Measurements from ENCODE around the gene VANGL2.

VANGL2 gene

DNA sequence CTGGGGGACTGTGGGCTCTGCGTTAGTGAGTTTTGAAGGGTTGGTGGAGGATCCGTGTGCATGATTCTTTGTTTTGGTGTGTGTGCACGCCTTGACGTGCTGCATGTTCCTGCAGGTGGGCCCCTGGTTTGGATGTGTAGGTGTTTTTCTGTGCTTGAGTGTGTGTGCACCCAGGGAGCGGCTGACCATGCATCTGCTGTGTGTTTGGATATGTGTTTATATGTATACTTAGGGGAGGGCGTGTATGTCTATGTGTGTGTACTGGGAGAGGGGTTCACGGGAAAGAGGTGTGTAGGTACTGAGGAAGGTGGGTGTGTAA, 1.1 kb downstream of the VANGL2 start:
- DNase-seq (ENCODE audit: low read depth, low spot score) = no peak
- no peak overlapping the region for H3K4me3 ChIP-seq (ENCODE audit: low read length)

DNA sequence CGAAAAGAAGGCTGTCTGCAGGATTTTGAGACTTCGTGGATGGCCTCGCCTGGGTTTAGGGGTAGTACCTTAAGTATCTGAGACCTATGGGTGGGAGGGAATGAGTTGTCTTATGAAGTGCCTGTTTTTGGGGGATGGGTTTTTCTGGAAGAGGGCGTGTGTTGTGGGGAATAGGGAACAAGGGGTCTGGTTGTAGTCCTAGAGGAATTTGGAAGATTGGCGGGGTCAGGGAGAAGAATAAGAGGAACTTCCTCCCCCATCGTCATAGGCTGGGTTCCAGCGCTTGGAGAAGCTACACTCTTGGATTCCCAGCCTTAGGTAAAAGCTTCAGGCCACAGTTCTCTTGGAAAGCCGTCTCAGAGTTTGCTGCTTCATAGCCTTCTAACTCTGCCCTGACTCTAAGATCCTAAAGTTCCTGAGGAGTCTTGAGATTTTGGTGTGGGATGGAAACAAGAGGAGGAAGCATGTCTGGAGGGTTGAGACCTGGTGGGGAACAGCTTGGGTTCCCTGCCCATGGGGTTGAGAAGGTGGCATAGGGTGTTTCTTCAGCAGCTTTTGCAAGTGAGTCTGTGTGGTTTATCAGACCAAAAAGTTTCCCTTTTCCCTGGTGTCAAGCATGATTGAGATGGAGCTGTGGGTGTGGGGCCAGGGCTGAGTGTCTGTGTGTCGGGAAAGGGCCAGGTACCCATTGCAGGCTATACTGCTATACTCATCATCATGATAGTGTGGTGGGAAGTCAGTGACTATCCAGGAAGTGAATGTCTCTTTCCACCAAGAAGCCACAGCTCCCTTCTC, 1.8 kb downstream of the VANGL2 start:
- H3K4me3 ChIP-seq (ENCODE audit: low read length) = no peak overlapping the region
- no peak for DNase-seq (ENCODE audit: low read depth, low spot score)

DNA sequence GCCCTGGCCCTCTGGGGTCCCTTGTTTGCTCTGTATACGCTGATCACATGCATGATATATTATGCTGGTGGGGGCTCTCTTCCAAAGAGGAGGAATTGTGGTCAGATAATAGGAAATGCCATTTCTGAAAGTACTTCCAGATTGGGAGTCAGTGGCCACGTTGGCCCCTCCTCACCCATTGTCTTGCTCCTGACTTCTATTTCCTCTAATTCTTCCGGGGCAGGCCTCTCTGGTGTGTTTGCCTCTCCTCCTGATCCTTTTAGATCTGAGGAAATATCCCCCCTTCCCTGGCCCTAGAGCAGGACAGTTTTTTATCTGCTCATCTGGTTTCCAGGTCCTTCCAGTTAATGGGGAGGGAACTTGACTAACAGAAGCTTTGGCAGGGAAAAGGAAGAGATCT, 2.9 kb downstream of the VANGL2 start:
- DNase-seq (ENCODE audit: low read depth, low spot score) = no peak
- H3K4me3 ChIP-seq (ENCODE audit: low read length) = no peak overlapping the region

DNA sequence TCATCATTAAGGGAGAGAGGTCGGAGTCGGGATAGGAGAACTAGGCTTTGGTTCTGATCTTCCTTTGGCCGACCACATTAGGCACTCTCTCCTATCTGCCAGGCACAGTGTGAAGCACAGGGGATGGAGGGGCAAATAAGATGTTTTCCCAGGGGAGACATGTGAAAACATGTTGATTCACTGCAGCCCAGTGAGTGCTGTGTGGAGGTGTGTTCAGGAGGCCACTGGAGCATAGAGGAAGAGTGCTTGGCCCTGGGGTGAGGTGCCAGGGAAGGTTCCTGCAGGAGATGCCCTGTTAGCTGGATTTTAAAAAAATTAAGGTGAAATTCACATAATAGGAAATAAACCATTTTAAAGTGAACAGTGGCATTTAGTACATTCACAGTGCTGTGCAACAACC, 3.7 kb downstream of the VANGL2 start:
- H3K4me3 ChIP-seq (ENCODE audit: low read length) = no peak overlapping the region
- no peak for DNase-seq (ENCODE audit: low read depth, low spot score)

DNA sequence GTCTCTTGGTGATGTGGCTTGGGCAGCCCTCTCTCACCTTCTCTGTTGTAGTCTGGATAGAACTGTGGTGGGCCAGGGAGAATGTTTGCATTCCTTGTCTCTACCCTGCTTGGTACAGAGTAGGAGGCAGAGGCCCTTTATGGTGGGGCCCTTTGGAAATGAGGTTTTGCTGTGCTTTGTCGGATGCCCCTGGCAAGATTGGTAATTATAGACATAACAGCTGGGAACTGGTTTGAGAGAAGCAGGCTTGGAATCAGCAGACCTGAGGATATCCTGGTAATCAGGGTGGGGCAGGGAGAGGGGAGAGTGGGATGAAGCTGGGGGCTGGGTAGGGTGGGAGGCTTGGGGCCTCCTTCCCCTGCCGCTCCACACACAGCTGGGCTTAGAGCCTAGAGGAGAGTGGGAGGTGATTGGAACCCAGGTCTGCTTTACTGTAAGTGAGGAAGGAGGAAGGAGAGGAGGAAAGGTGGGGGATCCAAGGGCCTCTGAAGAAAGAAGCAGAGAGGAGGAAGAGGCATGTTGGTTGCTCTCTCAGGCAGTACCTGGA, 5.0 kb downstream of the VANGL2 start:
- DNase-seq (ENCODE audit: low read depth, low spot score) = no peak

DNA sequence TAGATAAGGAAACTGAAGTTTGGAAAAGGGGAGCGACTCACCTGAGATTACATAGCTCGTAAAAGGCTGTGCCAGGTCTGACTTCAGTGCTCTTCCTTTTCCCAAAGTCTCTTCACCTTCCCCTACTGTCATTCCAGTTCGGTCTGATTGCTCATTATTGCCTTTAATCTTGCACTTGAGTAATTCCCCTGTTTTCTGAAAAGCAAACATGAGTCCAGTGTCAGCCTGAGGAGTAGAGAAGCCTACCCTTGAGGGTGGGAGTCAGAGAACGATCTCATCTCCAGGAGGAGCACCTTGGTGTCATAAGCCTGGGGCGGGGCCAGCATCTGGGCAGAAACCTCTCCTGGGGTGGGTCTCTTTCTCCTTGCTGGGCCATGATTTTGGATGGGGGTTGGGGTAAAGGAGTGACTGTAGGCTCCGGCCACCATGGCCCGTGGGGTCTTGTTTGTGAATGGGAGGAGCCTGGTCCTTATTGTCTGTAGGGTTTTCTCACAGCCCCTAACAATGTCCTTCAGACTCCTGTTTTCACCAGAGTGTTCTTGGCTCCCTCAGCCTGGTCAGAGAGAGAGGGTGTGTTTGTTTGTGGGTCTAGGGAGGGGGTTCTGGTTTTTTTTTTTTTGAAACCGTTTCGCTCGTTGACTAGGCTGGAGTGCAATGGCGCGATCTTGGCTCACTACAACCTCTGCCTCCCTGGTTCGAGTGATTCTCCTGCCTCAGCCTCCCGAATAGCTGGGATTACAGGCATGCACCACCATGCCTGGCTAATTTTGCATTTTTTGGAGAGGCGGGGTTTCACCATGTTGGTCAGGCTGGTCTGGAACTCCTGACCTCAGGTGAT, 6.0 kb downstream of the VANGL2 start:
- no peak overlapping the region for H3K4me3 ChIP-seq (ENCODE audit: low read length)
- DNase-seq (ENCODE audit: low read depth, low spot score) = no peak

More for the DNA sequence above, 5.0 kb downstream of the VANGL2 start:
- H3K4me3 ChIP-seq (ENCODE audit: low read length) = no peak overlapping the region

DNA sequence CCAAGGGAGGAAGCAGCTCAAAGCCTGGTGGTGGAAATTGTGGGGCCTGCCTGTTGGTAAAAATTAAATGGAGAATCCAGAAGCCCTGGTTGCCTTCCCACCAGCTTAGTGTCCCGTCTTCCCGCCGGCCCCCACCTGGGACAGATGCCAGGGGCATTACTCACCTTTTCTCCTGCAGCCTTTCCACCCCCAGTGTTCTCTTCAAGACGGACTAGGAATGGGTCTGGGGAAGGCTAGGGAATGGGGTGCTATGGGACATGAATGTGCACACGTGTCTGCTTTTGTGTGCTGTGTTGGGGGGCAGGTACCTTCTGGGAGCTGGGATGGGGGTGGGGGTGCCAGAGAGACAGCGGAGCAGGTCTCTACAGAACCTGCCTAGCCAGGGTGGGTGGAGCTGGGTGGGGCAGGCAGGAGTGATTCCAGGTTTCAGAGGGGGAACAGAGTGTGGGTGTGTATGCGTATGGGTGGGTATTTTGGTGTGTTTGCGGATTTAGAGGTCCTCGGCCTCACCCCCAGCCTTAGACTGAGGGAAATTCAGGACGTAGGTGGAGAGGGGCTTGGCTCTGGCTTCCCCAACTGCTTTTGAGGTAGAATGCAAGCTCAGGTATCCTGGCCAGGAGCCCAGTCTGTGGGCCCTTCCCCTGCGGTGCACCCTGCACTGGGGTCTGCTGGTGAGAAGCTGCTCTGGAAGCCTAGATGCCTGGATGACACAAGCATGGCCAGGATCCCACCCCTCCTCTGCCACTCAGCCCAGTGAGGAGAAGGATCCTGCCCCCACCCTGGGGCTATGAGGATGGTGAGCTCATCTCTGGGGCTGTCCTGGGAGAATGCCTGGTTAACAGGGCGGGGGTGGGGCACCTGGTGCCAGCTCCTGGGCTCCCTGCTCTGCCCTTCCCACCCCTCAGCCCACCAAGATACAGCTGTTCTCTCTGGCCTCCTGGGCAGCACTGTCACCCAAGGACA, 7.8 kb downstream of the VANGL2 start:
- H3K4me3 ChIP-seq (ENCODE audit: low read length) = no peak overlapping the region
- no peak for DNase-seq (ENCODE audit: low read depth, low spot score)

DNA sequence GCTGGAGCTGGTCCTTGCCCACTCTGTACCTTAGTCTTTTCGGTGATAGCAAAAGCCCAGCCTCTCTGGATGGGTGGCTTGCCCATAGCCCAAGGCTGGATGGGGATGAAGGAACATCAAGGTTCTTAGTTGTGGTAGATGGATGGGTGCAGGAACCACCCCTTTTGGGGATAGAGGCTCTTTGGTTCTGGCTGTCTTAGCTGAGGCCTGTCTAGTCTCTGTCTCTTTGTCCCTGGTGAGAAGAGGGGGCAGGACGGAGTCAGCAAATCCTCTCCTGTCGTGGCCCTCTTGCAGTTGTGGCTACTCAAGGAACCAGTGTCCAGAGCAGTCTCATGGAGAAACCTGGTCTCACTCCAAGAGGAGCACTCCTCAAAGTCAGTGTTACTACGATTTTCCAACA, 8.5 kb downstream of the VANGL2 start:
- DNase-seq (ENCODE audit: low read depth, low spot score) = no peak
- H3K4me3 ChIP-seq (ENCODE audit: low read length) = no peak overlapping the region

DNA sequence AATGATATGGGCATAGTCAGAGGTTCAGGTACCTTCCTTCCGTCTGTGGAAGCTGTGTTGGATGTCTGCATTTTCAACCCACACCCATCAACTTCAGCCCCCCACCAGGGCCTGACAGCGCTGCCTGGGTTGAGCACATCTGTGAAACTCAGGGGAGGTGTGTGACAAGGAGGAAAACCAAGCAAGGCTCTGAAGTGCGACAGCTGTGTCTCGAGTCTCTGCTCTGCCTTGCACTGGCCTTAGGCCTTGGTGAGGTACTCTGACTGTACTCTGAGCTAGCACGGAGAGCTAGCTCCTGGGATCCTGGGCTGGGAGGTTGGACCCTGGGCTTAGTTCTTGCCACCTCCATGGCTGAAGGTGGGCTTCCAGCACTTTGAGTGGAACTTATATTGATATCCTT, 9.1 kb downstream of the VANGL2 start:
- H3K4me3 ChIP-seq (ENCODE audit: low read length) = no peak overlapping the region
- DNase-seq (ENCODE audit: low read depth, low spot score) = no peak

DNA sequence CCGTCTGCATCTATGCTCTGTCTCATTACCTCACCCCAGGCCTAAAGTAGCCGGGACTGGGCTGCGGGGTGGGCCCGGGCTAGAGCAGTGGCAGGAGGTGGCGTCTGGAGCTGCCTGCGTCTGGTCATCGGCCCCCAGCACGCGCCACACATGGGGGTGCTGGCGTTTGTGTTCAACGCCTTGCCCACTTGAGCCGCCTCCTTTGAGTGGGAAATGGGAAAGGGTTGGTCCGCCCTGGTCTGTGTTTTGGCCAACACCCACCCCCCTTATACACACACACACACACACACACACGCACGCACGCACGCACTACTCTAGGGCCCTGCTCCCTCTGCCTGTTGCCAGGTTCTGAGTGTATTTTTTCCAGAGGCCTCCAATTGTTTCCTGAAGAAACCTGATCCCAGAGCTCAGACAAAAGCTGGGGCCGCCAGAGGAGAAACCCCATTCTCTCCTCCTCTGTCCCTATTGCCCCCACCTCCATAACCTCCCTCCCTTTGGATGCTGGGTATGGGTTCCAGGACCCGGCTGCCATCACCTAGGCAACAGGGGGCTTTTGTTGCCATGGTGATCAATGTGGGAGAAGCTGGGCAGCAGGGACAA, 10.1 kb downstream of the VANGL2 start:
- no peak overlapping the region for H3K4me3 ChIP-seq (ENCODE audit: low read length)
- DNase-seq (ENCODE audit: low read depth, low spot score) = no peak

DNA sequence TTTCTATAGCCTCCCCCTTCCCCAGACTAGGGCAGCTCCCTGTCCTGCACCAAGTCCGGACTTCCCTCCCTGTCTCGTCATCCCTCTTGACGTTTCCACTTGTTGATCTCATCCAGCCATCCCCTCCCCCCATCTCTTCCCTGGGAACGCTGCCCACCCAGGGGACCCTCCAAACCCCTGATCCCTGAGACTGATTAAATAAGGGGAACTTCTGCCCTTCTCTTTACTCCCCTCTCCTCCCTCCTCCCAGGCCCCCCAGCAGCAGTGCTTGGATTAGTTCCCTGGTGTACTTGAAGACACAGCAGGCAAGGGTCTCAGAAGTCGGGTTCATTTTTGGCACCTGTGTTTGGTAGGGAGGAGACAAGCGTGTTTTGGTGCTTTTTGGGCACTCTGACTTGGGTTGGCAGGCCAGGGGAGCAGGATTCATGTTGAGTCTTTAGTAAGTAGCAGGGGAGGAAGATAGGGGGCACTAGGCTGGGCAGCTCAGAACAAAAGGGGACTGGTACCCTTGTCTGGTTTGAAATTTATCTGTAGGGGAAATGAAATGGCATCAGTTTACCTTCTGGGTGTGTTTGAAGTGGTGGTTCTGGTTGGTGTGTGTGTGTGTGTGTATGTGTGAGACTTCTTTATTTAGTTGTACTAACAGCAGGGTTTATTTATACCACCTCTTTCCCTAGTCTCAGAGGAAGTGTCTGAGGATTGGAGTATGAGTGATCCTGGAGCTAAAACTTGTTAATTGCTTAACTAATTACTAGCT, 11.1 kb downstream of the VANGL2 start:
- no peak overlapping the region for H3K4me3 ChIP-seq (ENCODE audit: low read length)
- DNase-seq (ENCODE audit: low read depth, low spot score) = no peak

DNA sequence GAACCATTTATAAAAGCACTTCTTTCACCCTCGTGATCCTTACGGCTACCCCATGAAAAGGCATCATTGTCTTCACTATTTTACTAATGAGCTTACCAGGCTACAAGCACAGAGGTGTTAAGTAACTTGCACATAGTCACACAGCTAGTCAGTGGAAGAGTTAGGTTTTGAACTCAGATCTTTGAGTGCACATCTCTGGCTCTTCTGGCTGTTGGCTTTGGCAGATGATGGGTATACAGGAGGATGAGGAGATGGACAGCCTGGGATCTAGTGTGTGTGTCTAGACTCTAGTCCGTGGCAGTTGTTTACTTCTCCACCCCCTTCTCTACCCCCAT, 11.6 kb downstream of the VANGL2 start:
- no peak for DNase-seq (ENCODE audit: low read depth, low spot score)
- H3K4me3 ChIP-seq (ENCODE audit: low read length) = no peak overlapping the region

DNA sequence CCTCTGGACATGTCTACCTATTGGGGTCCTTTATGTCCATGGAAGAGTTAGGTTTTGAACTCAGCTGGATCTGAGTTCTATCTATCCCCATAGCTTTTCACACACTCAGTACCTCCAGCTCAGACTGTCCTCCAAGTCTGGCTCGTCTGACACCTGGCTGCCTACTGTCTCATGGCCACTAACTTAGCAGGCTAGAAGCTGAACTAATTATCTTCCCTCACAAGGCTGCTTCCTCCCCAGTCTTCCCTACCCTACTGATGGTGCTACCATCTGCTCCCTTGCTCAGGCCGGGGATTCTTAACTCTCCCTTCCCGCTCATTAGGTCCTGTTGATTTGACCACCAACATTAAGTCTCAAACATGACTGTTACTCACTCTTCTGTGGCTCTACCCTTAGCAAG, 13.4 kb downstream of the VANGL2 start:
- DNase-seq (ENCODE audit: low read depth, low spot score) = no peak
- no peak overlapping the region for H3K4me3 ChIP-seq (ENCODE audit: low read length)

DNA sequence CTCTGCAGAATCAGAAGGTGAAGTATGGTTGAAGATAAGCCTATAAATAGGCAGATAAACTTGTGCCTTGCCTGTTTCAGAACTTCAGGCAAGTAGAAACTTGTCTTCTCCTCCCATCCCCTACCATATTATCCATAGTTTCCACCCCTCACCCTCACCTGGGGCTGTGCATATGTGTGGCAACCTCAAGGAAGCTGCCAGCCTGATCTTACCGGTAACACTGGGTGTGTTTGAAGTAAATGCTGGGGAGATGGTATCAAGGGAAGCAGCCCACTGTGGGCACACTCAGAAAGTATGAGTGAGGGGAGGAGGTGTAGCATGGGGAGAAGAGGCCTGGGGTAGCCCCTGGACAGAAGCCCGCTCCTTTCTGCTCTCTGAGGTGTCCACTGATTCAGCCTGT, 14.5 kb downstream of the VANGL2 start:
- no peak overlapping the region for H3K4me3 ChIP-seq (ENCODE audit: low read length)
- DNase-seq (ENCODE audit: low read depth, low spot score) = no peak

DNA sequence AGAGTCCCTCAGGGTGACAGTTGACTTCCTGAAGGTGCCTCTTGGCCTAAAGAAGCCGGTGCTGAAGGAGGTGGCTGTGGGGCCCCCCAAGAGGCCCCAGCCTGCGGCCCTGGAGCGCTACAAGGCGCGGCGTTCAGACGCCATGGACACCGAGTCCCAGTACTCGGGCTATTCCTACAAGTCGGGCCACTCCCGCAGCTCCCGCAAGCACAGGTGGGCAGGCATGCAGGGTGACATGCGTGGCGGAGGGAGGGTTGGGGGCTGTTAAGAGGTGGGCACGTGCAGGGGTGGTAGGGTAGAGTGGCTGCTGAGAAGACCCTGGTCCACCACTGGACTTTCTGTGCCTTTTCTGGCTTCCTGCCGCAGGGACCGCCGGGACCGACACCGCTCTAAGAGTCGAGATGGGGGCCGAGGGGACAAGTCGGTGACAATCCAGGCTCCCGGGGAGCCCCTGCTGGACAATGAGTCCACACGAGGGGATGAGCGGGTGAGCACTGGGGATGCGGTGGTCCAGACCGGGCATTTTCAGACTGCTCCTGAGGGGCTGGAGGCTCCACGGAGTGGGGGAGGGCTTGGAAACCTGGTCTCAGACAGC, 15.4 kb downstream of the VANGL2 start:
- no peak overlapping the region for H3K4me3 ChIP-seq (ENCODE audit: low read length)
- DNase-seq (ENCODE audit: low read depth, low spot score) = no peak

DNA sequence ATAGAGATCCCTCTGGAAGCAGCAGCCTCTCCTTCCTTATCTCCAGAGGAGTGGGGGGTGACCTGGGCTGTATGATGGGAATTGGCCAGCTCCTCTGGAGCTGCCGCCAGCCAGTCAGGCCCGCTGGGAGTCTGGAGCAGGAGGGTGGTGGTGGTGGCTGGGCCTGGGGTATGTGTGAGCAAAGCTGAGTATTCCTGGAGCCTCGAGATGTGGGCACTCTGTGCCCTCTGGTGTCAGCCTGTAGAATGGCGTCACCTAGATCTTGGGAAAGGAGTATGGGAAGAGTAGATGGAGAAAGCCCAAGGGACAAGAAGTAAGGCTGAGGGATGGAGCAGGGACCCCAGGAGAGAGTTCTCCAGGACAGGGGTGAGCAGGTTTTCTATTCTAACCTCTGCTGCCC, 16.0 kb downstream of the VANGL2 start:
- DNase-seq (ENCODE audit: low read depth, low spot score) = no peak

DNA sequence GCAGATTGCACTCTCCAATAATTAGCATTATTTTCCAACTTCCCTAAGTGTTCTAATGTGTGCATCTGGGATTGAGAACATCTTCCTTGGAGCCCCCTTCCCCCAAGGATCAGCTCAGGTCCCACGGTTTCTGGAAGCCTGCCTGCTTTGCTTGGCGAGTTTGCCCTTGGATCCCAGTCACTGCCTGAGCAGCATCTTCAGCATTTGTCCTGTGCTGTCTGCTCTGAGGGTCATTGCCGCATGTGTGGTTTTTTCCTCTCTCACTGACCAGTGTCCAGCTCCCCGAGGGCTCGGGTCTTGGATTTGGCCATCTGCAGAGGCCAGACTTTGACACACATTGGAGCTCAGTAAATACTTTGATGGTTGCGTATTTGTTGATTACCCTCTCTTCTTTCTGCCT, 18.1 kb downstream of the VANGL2 start:
- no peak for DNase-seq (ENCODE audit: low read depth, low spot score)
- H3K4me3 ChIP-seq (ENCODE audit: low read length) = no peak overlapping the region

More for the DNA sequence above, 16.0 kb downstream of the VANGL2 start:
- H3K4me3 ChIP-seq (ENCODE audit: low read length) = no peak overlapping the region
